Measurements from ENCODE around the gene GPR156. TPM values are rescaled to one million over a fixed set of nuclear protein-coding genes. Genes with fewer than 3 reads are reported as not detected.

GPR156 gene
- polyA plus RNA-seq, 1 of the 3 experiments (the other 2 are of a cell fraction): 0.31 TPM

DNA sequence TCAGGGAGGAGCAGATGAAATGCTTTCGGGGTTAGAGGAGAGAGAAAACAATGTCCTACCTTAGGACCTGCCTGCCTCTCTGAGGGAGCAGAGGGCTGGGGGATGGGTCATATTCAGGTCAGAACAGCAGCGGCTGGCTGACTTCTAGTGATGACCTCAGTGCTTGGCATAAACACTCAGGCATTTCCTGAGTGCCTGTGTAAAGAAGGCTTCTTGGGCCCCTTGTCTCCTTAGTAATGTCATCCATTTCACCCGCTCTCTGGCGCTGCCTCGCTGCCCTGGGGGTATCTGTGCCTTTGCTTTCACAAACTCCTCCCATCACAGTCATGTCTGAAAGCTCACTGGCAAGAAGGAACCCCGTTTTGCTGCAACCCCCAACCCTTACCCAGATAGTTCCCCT is 107.9 kb downstream of the GPR156 start:
- no peaks in the 10 kb centered on the region for H3K27me3 ChIP-seq (ENCODE audit: insufficient read depth)
- peak; percentile 22 for DNase-seq
- peaks cover 4 to 14% of the 10 kb centered on the region in 2 experiments; a peak in 3 of 4 replicates for H3K4me1 ChIP-seq (ENCODE audit: control insufficient read depth in 1 of 2, insufficient read depth in 2 of 2, low read depth in 1 of 2, low read length in 1 of 2)
- H3K4me2 ChIP-seq: peak overlapping the region; percentile 70
- H3K27ac ChIP-seq (ENCODE audit: low read depth in 2 of 2, low read length in 1 of 2): peak overlapping the region; percentile 78 to 91
- no peak overlapping the region for H3K4me3 ChIP-seq (ENCODE audit: low read depth in 2 of 2, low read length in 1 of 2)
- 8% methylated on average over 6 of the region's 6 CpGs for WGBS (ENCODE audit: low lambda C conversion rate)
- H3K9ac ChIP-seq: peak overlapping the region; percentile 68
- no peaks in the 10 kb centered on the region for H4K20me1 ChIP-seq (ENCODE audit: insufficient read depth)
- no peaks in the 10 kb centered on the region for H3K9me2 ChIP-seq
- peak overlapping the region; percentile 81 for H2AFZ ChIP-seq (ENCODE audit: low read depth)
- no peaks in the 10 kb centered on the region for H3K9me3 ChIP-seq
- no peaks in the 10 kb centered on the region for H3K36me3 ChIP-seq (replicated peaks in 1 of 2; ENCODE audit: control insufficient read depth in 1 of 2, insufficient read depth in 2 of 2, low read length in 1 of 2)
- ChIA-PET POLR2A (no interaction called here), CTCF (interaction anchor here (0.8 kb wide), 1 partner anchor 62 kb away, joined by 3 read pairs; no protein-coding TSS in a partner anchor)
- H3K79me2 ChIP-seq (ENCODE audit: insufficient read depth): no peaks in the 10 kb centered on the region
- peaks cover 9% of the 10 kb centered on the region for H3F3A ChIP-seq (replicated peaks; ENCODE audit: insufficient read depth)
- TF ChIP-seq FOXM1 (IDR thresholded peaks at IDR 0.05; ENCODE audit: low read depth) (0 out of 2 replicates have a peak, but pooled peaks have one; percentile 47), RXRA (IDR thresholded peaks at IDR 0.05; ENCODE audit: borderline replicate concordance, low read depth) (peak; percentile 90), POLR2AphosphoS5 (IDR thresholded peaks at IDR 0.05; ENCODE audit: low read depth, low read length) (peak; percentile 80), ELF1 (IDR thresholded peaks at IDR 0.05) (no peak), GATA2 (CRISPR knock-in tag; IDR thresholded peaks at IDR 0.05) (no peak), EZH2phosphoT487 (IDR thresholded peaks at IDR 0.05; ENCODE audit: borderline replicate concordance, low read depth) (no peak), FOSL2 (IDR thresholded peaks at IDR 0.05; ENCODE audit: borderline replicate concordance, low read depth) (peak; percentile 81; the same call in 1 of the 2 replicates), RAD21 (IDR thresholded peaks at IDR 0.05; ENCODE audit: low read length) (no peak; the same call in 1 of the 2 replicates), SIN3A (IDR thresholded peaks at IDR 0.05; ENCODE audit: borderline replicate concordance, low read depth, low read length) (0 out of 2 replicates have a peak, but pooled peaks have one; percentile 60), TAF1 (IDR thresholded peaks at IDR 0.05; ENCODE audit: borderline replicate concordance, low read depth, low read length) (peak; percentile 68), NFIC (IDR thresholded peaks at IDR 0.05; ENCODE audit: borderline replicate concordance) (peak; percentile 94), SMC3 (IDR thresholded peaks at IDR 0.05; ENCODE audit: low read depth, low read length) (no peak), FOXJ3 (CRISPR knock-in tag; IDR thresholded peaks at IDR 0.05) (no peak), TCF12 (IDR thresholded peaks at IDR 0.05) (peak; percentile 86), JUND (IDR thresholded peaks at IDR 0.05) (peak; percentile 82), TEAD4 (IDR thresholded peaks at IDR 0.05; ENCODE audit: borderline replicate concordance, insufficient read depth) (peak; percentile 73; the same call in 1 of the 2 replicates), RCOR1 (IDR thresholded peaks at IDR 0.05; ENCODE audit: low read length) (no peak), YY1 (IDR thresholded peaks at IDR 0.05; ENCODE audit: low read depth) (peak; percentile 73; the same call in 1 of the 2 replicates), EP300 (IDR thresholded peaks at IDR 0.05; ENCODE audit: borderline replicate concordance in 1 of 2, low read depth in 1 of 2, low read length in 1 of 2) (peak in 1 of 2 experiments; percentile 87; a peak in 2 of 4 replicates), MEF2A (IDR thresholded peaks at IDR 0.05; ENCODE audit: borderline replicate concordance, low read depth) (no peak), MXI1 (IDR thresholded peaks at IDR 0.05; ENCODE audit: low read depth, low read length) (no peak), CHD2 (IDR thresholded peaks at IDR 0.05; ENCODE audit: low read length, partially characterized antibody) (no peak), GABPA (IDR thresholded peaks at IDR 0.05; ENCODE audit: low read depth) (no peak)
- TF ChIP-seq, protein P1, sequence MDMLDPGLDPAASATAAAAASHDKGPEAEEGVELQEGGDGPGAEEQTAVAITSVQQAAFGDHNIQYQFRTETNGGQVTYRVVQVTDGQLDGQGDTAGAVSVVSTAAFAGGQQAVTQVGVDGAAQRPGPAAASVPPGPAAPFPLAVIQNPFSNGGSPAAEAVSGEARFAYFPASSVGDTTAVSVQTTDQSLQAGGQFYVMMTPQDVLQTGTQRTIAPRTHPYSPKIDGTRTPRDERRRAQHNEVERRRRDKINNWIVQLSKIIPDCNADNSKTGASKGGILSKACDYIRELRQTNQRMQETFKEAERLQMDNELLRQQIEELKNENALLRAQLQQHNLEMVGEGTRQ (IDR thresholded peaks at IDR 0.05; ENCODE audit: borderline replicate concordance, low read depth, low read length): no peak
- TF ChIP-seq, protein P2, sequence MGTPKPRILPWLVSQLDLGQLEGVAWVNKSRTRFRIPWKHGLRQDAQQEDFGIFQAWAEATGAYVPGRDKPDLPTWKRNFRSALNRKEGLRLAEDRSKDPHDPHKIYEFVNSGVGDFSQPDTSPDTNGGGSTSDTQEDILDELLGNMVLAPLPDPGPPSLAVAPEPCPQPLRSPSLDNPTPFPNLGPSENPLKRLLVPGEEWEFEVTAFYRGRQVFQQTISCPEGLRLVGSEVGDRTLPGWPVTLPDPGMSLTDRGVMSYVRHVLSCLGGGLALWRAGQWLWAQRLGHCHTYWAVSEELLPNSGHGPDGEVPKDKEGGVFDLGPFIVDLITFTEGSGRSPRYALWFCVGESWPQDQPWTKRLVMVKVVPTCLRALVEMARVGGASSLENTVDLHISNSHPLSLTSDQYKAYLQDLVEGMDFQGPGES (IDR thresholded peaks at IDR 0.05; ENCODE audit: low read depth, low read length): no peak
- TF ChIP-seq, protein P3, sequence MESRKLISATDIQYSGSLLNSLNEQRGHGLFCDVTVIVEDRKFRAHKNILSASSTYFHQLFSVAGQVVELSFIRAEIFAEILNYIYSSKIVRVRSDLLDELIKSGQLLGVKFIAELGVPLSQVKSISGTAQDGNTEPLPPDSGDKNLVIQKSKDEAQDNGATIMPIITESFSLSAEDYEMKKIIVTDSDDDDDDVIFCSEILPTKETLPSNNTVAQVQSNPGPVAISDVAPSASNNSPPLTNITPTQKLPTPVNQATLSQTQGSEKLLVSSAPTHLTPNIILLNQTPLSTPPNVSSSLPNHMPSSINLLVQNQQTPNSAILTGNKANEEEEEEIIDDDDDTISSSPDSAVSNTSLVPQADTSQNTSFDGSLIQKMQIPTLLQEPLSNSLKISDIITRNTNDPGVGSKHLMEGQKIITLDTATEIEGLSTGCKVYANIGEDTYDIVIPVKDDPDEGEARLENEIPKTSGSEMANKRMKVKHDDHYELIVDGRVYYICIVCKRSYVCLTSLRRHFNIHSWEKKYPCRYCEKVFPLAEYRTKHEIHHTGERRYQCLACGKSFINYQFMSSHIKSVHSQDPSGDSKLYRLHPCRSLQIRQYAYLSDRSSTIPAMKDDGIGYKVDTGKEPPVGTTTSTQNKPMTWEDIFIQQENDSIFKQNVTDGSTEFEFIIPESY (IDR thresholded peaks at IDR 0.05; ENCODE audit: borderline replicate concordance, low read depth): peak; percentile 54
- TF ChIP-seq, protein P4, sequence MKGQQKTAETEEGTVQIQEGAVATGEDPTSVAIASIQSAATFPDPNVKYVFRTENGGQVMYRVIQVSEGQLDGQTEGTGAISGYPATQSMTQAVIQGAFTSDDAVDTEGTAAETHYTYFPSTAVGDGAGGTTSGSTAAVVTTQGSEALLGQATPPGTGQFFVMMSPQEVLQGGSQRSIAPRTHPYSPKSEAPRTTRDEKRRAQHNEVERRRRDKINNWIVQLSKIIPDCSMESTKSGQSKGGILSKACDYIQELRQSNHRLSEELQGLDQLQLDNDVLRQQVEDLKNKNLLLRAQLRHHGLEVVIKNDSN (IDR thresholded peaks at IDR 0.05; ENCODE audit: borderline replicate concordance, low read depth): 0 out of 2 replicates have a peak, but pooled peaks have one; percentile 6
- TF ChIP-seq, protein P5, sequence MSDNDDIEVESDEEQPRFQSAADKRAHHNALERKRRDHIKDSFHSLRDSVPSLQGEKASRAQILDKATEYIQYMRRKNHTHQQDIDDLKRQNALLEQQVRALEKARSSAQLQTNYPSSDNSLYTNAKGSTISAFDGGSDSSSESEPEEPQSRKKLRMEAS (IDR thresholded peaks at IDR 0.05; ENCODE audit: low read depth): peak; percentile 50; the same call in 1 of the 2 replicates
- TF ChIP-seq, protein P6, sequence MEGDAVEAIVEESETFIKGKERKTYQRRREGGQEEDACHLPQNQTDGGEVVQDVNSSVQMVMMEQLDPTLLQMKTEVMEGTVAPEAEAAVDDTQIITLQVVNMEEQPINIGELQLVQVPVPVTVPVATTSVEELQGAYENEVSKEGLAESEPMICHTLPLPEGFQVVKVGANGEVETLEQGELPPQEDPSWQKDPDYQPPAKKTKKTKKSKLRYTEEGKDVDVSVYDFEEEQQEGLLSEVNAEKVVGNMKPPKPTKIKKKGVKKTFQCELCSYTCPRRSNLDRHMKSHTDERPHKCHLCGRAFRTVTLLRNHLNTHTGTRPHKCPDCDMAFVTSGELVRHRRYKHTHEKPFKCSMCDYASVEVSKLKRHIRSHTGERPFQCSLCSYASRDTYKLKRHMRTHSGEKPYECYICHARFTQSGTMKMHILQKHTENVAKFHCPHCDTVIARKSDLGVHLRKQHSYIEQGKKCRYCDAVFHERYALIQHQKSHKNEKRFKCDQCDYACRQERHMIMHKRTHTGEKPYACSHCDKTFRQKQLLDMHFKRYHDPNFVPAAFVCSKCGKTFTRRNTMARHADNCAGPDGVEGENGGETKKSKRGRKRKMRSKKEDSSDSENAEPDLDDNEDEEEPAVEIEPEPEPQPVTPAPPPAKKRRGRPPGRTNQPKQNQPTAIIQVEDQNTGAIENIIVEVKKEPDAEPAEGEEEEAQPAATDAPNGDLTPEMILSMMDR (IDR thresholded peaks at IDR 0.05): peak; percentile 18; the same call in 1 of the 2 replicates
